IMR-90 (cell line): Measurements from ENCODE around the gene KRTAP12-1.

ENCODE experiments used
- RFX5 ChIP-seq: IDR thresholded peaks from 2 replicates; pipeline ENCODE4 v1.8.0; 2012; ENCODE audit warnings: low read depth, mild to moderate bottlenecking, low read length, moderate library complexity
- TF ChIP-seq, protein P1 (sequence below): conservative IDR thresholded peaks from 2 replicates; pipeline ENCODE4 v1.5.1; 2012; ENCODE audit warnings: mild to moderate bottlenecking, low read depth, low read length, improper control_type of control experiment

GRCh38 chr21:44670642-44671432 lies 11.1 kb downstream of the KRTAP12-1 start:
- TF ChIP-seq, protein P1, sequence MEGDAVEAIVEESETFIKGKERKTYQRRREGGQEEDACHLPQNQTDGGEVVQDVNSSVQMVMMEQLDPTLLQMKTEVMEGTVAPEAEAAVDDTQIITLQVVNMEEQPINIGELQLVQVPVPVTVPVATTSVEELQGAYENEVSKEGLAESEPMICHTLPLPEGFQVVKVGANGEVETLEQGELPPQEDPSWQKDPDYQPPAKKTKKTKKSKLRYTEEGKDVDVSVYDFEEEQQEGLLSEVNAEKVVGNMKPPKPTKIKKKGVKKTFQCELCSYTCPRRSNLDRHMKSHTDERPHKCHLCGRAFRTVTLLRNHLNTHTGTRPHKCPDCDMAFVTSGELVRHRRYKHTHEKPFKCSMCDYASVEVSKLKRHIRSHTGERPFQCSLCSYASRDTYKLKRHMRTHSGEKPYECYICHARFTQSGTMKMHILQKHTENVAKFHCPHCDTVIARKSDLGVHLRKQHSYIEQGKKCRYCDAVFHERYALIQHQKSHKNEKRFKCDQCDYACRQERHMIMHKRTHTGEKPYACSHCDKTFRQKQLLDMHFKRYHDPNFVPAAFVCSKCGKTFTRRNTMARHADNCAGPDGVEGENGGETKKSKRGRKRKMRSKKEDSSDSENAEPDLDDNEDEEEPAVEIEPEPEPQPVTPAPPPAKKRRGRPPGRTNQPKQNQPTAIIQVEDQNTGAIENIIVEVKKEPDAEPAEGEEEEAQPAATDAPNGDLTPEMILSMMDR = no peak
- TF ChIP-seq RFX5 = no peak
